ENCODE results near the gene GAGE13.
"Not testable (repeated sequence)": the region's sequence is repeated elsewhere in the genome, so short reads cannot be mapped to it uniquely, and the experiment has no call there.

The GAGE13 gene

DNA sequence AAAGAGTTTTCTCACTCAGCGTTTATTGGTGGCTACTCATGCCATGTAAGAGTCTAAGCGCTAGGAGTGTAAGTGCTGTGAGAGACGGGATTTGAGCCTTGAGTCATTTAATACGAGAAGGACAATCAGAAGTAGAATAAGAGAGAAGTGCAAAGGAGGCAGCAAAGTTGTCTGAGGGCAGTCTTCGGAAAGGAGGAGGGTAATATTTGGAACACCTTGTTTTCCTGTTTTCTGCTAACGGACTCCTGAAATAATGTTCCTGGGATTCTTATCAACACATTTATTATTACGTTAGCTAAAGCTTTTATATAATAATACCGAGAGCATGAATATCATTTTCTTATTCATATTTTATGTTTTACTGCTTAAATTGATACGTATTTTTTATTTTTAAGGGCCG lies 14.0 kb downstream of the GAGE13 start:
- not testable (repeated sequence) for DNase-seq (ENCODE audit: low read depth, low spot score); H3K36me3 ChIP-seq (ENCODE audit: insufficient read depth, insufficient read length, low read length); H3K9ac ChIP-seq (ENCODE audit: insufficient read length, low read depth); H3K4me1 ChIP-seq (ENCODE audit: insufficient read depth, insufficient read length); H3K4me3 ChIP-seq (ENCODE audit: insufficient read length, low read depth); H3K9me3 ChIP-seq (ENCODE audit: insufficient read depth, low read length); H3K27me3 ChIP-seq (ENCODE audit: insufficient read depth, insufficient read length)

GRCh38 chrX:49346150-49346549 lies 14.8 kb downstream of the GAGE13 start:
- H3K4me1 ChIP-seq (ENCODE audit: insufficient read depth, insufficient read length); H3K4me3 ChIP-seq (ENCODE audit: insufficient read length, low read depth); H3K9ac ChIP-seq (ENCODE audit: insufficient read length, low read depth); H3K36me3 ChIP-seq (ENCODE audit: insufficient read depth, insufficient read length, low read length); DNase-seq (ENCODE audit: low read depth, low spot score); H3K27me3 ChIP-seq (ENCODE audit: insufficient read depth, insufficient read length); H3K9me3 ChIP-seq (ENCODE audit: insufficient read depth, low read length): not testable (repeated sequence)
